GM19193 (cell line): ENCODE data around the gene LPP.

Source experiments
- POLR2A ChIP-seq: IDR thresholded peaks from 4 replicates; pipeline ENCODE4 v1.6.1; 2011; ENCODE audit not compliant: insufficient read depth, insufficient read length; ENCODE audit errors: extremely low read depth

The LPP gene

GRCh38 chr3:188253800-188254452, 100.0 kb downstream of the LPP start:
- no peak for TF ChIP-seq POLR2A

GRCh38 chr3:188254520-188255070, 100.6 kb downstream of the LPP start:
- no peak for TF ChIP-seq POLR2A

GRCh38 chr3:188255190-188255589, 101.2 kb downstream of the LPP start:
- no peak for TF ChIP-seq POLR2A

GRCh38 chr3:188256758-188257157, 102.8 kb downstream of the LPP start:
- TF ChIP-seq POLR2A = no peak

GRCh38 chr3:188257384-188258026, 103.5 kb downstream of the LPP start:
- TF ChIP-seq POLR2A = no peak

- no peak for TF ChIP-seq POLR2A
Measured at GRCh38 chr3:188259191-188259590, 105.2 kb downstream of the LPP start.

GRCh38 chr3:188259596-188259995, 105.6 kb downstream of the LPP start:
- no peak for TF ChIP-seq POLR2A

GRCh38 chr3:188261011-188261410, 107.1 kb downstream of the LPP start:
- no peak for TF ChIP-seq POLR2A

GRCh38 chr3:188262488-188262887, 108.5 kb downstream of the LPP start:
- TF ChIP-seq POLR2A = no peak

- no peak for TF ChIP-seq POLR2A
Measured at GRCh38 chr3:188262913-188263683, 109.1 kb downstream of the LPP start.

GRCh38 chr3:188264226-188265207, 110.6 kb downstream of the LPP start:
- no peak for TF ChIP-seq POLR2A

GRCh38 chr3:188266562-188267274, 112.8 kb downstream of the LPP start:
- TF ChIP-seq POLR2A = no peak

GRCh38 chr3:188267790-188268335, 113.9 kb downstream of the LPP start:
- TF ChIP-seq POLR2A = no peak
